COR-L47 (cell line): ENCODE results near the gene OR1L4.

ENCODE experiments used
- DNase-seq: peaks from one replicate; lab custom pipeline; 2025; lab: John Stamatoyannopoulos, UW

Gene OR1L4, protein sequence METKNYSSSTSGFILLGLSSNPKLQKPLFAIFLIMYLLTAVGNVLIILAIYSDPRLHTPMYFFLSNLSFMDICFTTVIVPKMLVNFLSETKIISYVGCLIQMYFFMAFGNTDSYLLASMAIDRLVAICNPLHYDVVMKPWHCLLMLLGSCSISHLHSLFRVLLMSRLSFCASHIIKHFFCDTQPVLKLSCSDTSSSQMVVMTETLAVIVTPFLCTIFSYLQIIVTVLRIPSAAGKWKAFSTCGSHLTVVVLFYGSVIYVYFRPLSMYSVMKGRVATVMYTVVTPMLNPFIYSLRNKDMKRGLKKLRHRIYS

GRCh38 chr9:122723690-122724089 is at the start of gene OR1L4:
Gene OR1L4 (plus strand): TSS chr9:122723990. CDS start chr9:122723990, 0 bp downstream.
- DNase-seq: no peak

GRCh38 chr9:122684851-122685250 is 38.9 kb upstream of the OR1L4 start:
- DNase-seq: peak; percentile 5

- no peak for DNase-seq
These were observed 28.1 kb upstream of the OR1L4 start for GRCh38 chr9:122695696-122696095.

- DNase-seq: no peak
These were observed 5.8 kb upstream of the OR1L4 start for GRCh38 chr9:122718038-122718437.

DNA sequence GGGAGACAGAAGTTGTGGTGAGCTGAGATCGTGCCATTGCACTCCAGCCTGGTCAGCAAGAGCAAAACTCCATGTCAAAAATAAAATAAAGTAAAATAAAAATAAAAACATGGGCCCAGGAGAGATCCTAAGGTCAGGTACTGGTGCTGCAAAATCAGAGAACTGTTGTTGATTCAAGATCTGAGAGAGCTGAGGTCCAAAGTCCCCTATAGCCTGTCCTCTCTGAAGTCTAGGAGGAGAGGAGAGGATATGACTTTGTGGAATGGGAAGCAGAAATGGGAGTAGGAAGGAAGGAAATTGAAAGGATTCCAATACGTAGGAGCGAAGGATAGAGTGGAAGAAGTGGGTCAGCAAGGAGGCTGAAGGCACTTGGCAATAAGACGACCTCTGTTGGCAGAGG is 4.6 kb upstream of the OR1L4 start:
- no peak for DNase-seq

GRCh38 chr9:122742003-122742402 is 18.2 kb downstream of the OR1L4 start, which contains the start of gene OR1L6:
Gene OR1L6 (plus strand): TSS chr9:122742303. CDS start chr9:122749848, 7,545 bp downstream.
- no peak for DNase-seq

DNA sequence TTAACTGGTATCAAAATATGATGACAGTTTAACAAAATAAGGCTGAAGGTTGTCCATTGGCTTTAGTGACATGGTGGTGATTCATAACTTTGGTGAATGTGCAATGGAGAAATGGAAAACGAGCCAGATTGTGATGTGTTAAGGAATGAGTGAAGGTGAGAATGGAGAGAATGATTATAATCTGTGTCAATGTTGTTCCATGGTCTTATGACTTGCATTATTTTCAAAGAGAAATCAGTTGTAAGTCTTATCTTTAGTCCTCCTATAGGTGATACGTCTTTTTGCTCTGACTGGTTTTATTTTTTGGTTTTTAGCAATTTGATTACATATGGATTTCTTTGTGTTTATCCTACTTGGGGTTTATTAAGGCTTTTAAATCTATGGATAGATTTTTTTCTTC is 31.0 kb downstream of the OR1L4 start:
- DNase-seq: no peak

DNA sequence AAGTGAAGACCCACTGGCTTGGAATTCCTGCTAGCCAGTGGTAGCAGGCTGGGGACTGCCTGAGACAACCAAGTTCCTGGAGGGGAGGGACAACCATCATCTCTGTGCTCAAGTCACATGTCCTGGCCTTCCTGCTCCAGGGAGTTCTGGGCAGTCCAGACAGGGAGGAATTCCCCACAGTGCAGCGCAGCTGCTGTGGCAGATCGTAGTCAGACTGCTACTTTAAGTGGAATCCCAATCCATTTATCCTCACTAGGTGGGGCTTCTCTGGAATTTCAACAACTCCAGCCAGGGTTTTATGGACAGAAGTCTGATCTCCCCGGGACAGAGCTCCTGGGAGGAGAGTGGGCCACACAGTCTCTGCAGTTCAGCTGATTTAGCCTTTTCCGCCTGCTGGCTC is 44.0 kb downstream of the OR1L4 start:
- DNase-seq: no peak
